Ishikawa (cell line): ENCODE measurements around the gene WNK4.

ENCODE experiments used
- CEBPB ChIP-seq: IDR thresholded peaks from 2 replicates; pipeline ENCODE4 v1.6.1; 2012
- CREB1 ChIP-seq: IDR thresholded peaks from 2 replicates; pipeline ENCODE4 v1.6.1; 2012; ENCODE audit warnings: low read depth
- EGR1 ChIP-seq: IDR thresholded peaks from 2 replicates; pipeline ENCODE4 v1.6.1; 2012
- EP300 ChIP-seq: IDR thresholded peaks from 2 replicates; pipeline ENCODE4 v1.6.1; 2012; ENCODE audit warnings: borderline replicate concordance
- FOXM1 ChIP-seq: IDR thresholded peaks from 2 replicates; pipeline ENCODE4 v1.6.1; 2012; ENCODE audit warnings: low read depth, borderline replicate concordance
- MAX ChIP-seq: IDR thresholded peaks from 2 replicates; pipeline ENCODE4 v1.6.1; 2012
- NFIC ChIP-seq: IDR thresholded peaks from 2 replicates; pipeline ENCODE4 v1.6.1; 2012
- RAD21 ChIP-seq: IDR thresholded peaks from 2 replicates; pipeline ENCODE4 v1.6.1; 2012; ENCODE audit warnings: low read depth
- REST ChIP-seq: IDR thresholded peaks from 2 replicates; pipeline ENCODE4 v1.6.1; 2012; ENCODE audit warnings: low read depth, mild to moderate bottlenecking
- TAF1 ChIP-seq: IDR thresholded peaks from 2 replicates; pipeline ENCODE4 v1.6.1; 2012; ENCODE audit warnings: low read depth, mild to moderate bottlenecking
- TCF12 ChIP-seq: IDR thresholded peaks from 2 replicates; pipeline ENCODE4 v1.6.1; 2012; ENCODE audit warnings: low read depth
- TEAD4 ChIP-seq: IDR thresholded peaks from 2 replicates; pipeline ENCODE4 v1.6.1; 2012
- USF1 ChIP-seq: IDR thresholded peaks from 2 replicates; pipeline ENCODE4 v1.6.1; 2012
- YY1 ChIP-seq: IDR thresholded peaks from 2 replicates; pipeline ENCODE4 v1.6.1; 2012; ENCODE audit warnings: low read depth
- ZBTB7A ChIP-seq: IDR thresholded peaks from 2 replicates; pipeline ENCODE4 v1.6.1; 2012; ENCODE audit warnings: low read depth

Gene WNK4

DNA sequence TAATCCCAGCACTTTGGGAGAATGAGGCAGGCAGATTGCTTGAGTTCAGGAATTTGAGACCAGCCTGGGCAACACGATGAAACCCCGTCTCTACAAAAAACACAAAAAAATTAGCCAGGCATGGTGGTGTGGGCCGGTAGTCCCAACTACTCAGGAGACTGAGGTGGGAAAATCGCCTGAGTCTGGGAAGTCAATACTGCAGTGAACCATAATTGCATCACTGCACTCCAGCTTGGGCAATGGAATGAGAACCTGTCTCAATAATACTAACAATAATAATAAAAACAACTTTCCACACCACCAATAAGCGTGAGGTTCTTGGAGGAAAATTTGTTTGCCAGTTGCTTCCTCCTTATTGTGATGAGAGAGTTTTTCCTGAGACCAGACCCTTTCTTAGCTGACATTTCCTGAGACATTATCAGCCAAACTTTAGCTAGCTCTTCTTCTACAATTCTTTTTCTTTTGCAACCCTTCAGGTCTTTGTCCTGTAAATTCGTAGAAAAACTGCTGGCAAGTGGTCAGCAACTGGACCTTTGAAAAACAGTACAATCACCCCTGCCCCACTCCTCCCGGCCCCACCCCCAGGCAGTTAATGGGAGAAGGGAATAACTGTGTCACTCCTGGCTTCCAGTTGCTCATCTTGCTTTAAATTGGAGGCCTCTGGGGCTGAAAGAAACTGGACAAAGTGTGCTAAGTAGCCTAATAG lies 32.1 kb upstream of the WNK4 start:
- TF ChIP-seq EGR1 = no peak
- no peak for TF ChIP-seq CEBPB
- no peak for TF ChIP-seq ZBTB7A
- TF ChIP-seq RAD21 = no peak
- no peak for TF ChIP-seq TCF12
- no peak for TF ChIP-seq REST
- no peak for TF ChIP-seq USF1
- TF ChIP-seq YY1 = no peak
- TF ChIP-seq NFIC = no peak
- TF ChIP-seq TAF1 = no peak
- TF ChIP-seq CREB1 = no peak
- TF ChIP-seq FOXM1 = no peak
- TF ChIP-seq TEAD4 = no peak
- TF ChIP-seq MAX = no peak
- TF ChIP-seq EP300 = no peak

DNA sequence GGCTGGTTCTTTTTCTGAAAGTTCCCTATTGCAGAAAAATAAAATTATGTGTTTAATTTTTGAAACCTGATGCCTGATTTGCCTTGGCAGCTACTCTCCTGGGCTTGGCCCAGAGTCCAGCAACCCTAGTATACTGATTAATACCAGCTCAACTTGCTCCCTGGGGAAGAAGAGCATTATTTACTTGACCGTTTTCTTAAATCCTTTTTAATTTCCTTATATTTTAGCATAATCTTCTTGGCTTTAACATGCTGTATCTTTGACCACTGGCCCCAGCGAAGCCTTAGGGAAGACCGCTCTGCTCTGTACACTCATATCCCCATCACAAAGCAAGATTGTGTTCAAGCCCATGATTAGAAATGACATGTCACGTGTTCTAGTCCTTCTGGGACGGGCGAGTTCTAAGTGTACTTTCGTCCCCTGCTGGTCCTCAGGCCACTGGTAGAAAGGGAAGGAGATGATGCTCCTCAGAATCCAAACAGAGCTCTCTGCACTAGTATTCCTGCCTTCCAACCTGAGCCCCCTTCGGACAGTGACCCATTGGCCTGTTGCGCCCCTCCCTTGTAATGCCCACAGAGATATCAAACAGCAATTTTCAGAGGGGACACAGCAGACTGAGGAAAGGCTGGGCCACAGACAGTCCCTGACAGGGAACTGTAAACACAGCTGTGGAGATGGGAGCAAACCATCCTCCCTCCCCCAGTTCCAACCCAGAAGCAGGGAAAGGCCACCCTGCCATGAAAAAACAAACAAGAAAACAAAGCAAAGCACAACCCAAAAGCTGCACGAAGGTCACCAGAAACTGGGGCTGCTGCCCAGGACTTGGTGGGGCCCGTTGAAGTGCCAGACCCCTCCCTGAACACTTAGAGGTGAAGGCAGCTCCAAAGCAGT lies 31.3 kb upstream of the WNK4 start:
- no peak for TF ChIP-seq RAD21
- no peak for TF ChIP-seq CEBPB
- no peak for TF ChIP-seq NFIC

DNA sequence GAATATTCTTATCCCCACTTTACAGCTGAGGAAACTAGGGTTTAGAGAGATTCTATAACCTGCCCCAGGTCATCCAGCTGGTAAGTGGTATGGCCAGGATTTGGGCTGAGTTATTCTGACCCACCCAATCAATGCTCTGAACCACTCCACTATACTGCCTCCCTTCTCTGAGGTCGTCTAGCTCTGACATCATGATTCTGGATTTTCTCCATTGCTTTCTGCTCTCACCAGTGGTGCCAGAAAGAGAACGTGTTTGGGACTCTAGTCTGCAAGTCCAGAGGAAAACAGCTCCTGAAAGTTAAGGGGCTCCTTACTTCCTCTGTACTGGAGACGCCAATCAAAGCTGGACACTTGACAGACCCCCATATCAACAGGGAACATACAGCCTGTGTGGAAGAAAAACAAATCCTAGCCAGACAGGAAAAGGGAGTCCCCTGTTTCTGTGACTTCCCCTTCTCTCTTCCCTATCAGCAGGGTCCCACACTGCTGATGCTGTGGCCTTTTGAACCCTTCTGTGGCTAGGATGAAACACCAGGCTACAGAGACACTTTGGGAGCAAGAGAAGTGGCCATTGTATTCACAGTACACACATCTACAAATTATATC lies 29.6 kb upstream of the WNK4 start:
- no peak for TF ChIP-seq ZBTB7A
- no peak for TF ChIP-seq NFIC
- no peak for TF ChIP-seq MAX
- TF ChIP-seq EP300 = no peak
- no peak for TF ChIP-seq FOXM1
- no peak for TF ChIP-seq TCF12
- TF ChIP-seq TAF1 = no peak
- TF ChIP-seq REST = no peak
- TF ChIP-seq USF1 = no peak
- no peak for TF ChIP-seq EGR1
- no peak for TF ChIP-seq RAD21
- no peak for TF ChIP-seq CEBPB
- no peak for TF ChIP-seq TEAD4
- no peak for TF ChIP-seq YY1
- no peak for TF ChIP-seq CREB1

DNA sequence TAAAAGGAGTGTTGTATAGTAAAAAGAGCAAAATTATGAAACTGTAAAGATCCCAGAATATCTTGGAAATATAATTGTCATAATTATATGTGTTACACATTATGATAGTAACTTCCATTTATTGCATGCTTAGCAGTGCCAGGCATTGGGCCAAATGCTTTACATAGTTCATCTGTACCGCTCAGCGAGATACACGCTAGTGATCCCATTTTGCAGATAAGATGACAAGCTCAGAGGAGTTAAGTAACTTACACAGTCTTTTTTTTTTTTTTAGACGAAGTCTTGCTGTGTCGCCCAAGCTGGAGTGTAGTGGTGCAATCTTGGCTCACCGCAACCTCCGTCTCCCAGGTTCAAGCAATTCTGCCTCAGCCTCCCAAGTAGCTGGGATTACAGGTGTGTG lies 28.8 kb upstream of the WNK4 start:
- TF ChIP-seq MAX (no peak), TCF12 (no peak), RAD21 (no peak)

GRCh38 chr17:42754782-42755181 lies 25.6 kb upstream of the WNK4 start:
- TF ChIP-seq FOXM1 (no peak), EGR1 (no peak), TCF12 (no peak), ZBTB7A (no peak), TAF1 (no peak), MAX (no peak), REST (no peak), EP300 (no peak), CREB1 (no peak), NFIC (no peak), CEBPB (no peak), YY1 (no peak)
